Stimulated activated CD8-positive, alpha-beta memory T cell treated with anti-CD3 and anti-CD28 coated beads, Interleukin-4, amount 100 ng/mL, for 24 hours (primary cell): ENCODE data around the gene EFNA4.
A peak's percentile ranks its signal among the peaks of the same experiment; 100 is the strongest.

Experiments used
- DNase-seq: peaks from one replicate; pipeline ENCODE4 v3.0.0-alpha.2; 2020; ENCODE audit warnings: low read depth

EFNA4 gene

DNA sequence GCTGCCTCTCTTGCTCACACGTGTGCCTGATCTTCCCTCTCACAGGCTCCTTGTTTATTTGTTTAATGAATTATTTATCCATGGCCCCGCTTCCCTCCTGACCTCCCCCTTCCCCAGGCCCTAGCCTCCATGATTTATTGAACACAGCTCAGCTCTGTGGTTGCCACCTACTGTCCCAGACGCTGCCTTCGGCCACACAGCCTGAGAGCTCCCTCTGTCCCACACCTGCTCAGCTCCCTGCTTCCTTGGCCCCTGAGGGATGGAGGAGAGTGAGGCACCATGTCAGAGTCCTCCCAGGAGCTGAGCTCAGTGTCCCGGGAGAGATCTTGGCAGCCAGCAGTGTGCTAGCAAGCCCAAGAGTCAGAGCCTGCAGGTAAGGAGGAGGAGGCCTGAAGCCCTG, 12.0 kb downstream of the EFNA4 start:
- DNase-seq: no peak

DNA sequence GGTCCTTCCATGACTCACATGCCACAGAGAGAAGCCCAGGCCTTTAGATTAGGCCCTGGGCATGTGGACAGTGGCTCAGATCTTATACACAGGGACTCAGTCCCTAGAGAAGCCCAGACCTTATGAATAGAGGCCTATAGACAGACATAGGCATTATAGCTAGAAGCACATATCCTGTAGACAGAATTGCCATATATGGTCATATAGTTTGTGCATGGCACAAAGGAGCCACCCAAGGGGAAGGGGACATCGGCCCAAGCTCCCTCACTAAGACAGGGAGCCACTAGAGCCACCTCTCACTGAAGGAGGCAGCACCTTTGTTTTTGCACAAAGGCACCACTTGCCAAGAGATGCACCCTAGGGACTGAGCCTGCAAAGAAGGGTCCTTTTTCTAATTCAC, 12.8 kb downstream of the EFNA4 start:
- DNase-seq: no peak

DNA sequence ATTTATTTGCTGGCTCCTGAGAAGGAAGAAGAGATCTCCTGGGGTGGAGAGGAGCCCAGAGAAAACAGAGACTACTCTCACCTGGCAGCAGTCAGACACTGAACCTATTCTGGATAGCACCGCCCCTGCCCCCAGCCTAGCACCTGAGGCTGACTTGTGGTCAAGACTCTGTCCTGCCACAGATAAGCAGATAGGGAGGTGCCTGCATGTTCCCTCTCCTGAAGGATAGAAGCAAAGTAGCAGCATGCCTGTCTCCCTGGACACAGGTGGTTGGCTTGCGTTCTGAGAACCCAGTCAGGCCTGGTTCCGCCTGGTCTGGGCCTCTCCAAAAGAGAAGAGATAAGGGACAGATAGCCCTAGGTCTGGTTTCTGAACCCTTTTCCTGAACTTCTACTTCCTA, 13.8 kb downstream of the EFNA4 start:
- no peak for DNase-seq

DNA sequence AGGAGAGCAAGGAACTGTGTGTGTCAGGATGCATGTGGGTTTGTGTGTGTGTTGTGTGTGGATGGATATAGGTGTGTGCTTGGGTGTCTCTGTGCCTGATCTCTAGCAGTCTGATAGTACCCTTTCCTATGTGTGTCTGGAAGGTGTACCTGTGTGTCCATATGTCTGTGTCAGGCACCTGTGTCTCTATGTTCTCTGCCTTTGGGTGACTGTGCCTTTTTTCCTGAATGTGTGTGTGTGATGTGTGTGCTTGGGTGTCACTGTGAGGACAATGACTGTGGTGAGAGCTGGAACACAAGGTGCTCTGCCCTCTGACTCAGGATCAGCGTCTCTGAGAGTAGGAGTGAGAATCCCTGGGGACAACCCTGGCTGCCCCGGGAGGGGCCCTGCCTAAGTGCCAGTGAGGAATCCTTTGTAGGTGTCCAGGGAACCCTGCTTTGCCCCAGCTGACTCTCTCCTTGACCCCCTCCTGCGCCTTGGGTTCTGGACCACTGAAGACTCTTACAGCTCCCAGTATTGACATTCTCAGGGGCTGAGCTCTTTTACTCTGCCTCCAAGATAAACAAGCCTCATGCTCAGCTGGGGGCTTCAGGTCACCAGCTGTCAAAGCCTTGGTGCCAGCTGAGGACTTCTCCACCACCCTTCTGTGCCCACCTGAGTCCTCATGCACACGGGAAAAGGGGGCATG, 14.4 kb downstream of the EFNA4 start:
- DNase-seq: no peak

DNA sequence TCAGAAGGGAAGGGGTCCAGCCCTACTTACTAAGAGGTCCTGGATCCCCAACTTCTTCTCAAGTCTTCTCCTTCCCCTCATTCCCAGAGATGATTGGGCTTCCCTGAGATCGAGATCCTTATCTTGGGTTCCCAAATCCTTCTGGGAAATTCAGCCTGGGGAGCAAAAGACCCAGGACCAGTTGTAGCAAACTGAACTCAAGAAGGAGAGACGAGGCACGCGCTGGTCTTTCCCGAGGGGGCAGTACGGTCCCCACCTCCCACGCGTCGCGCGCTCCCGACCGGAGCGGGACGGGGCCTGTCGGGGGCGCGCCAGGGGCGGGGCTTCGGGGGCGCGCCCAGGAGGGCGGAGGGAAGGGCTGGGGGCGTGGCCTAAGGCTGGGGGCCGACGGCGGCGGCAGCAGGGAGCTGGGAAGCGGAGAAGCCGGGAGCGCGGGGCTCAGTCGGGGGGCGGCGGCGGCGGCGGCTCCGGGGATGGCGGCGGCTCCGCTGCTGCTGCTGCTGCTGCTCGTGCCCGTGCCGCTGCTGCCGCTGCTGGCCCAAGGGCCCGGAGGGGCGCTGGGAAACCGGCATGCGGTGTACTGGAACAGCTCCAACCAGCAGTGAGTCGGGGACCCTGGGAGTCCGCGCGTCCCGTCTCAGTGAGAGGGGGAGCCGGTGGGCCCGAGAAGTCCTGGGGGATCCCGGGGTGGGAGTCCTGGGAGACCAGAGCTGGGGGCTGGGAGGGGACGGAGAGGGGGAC, 15.1 kb downstream of the EFNA4 start, which contains the start of gene EFNA3:
Gene EFNA3, plus strand, starts transcription at position 369 of the 741 bp plus-strand sequence. Its CDS starts 105 bp downstream, at position 474.
- no peak for DNase-seq

DNA sequence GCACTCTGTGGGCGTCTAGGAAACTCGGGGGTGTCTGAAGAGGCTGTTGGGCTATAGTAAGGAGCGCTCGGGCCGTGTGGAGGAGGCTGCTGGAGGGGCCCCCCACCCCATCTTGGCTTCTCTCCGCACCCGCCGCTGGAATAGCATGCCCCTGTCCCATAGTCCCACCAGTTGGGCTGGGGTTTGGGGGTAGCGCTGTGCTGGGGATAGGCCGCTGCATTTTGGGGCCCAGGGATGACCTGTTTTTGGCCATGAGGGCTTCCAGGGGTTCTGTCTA, 15.6 kb downstream of the EFNA4 start:
- no peak for DNase-seq

DNA sequence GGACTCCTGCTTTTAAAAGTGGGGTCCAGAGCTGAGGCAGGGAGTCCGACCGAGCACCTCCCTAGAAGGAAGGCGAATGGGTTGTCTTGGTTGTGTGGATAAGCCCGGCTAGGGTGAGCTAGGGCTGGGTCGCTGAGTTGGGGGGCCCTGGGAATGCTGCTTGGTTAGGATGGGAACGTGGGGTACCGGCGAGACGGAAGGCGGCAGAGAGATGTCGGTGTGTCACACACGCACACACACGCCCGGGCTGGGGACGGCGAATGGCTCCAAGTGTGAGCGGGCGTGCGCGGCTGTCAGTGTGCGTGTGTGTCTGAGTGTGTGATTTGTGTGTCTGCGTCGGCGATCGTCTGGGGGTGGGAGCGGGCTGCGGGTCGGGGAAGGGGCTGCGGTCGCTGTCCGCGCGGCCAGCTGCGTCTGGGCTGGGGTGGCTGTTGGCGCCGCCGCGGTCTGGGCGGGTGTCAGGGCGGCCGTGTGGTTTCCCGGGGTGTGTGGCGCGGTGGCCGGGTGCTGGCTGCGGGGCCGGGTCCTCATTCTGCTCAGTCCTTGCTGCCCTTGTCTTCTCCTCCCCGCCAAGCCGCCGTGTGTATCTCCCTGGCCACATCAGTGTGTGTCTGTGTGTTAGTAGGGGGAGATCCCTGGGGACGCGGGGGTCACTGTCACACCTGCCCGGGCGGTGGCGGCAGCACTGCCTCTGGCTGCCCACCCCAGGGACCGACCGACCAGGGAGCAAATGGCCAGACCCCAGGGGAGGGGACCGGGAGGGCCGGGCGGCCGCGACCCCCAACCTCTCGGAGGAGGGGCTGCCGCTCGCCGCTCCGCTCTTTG, 16.2 kb downstream of the EFNA4 start:
- no peak for DNase-seq

DNA sequence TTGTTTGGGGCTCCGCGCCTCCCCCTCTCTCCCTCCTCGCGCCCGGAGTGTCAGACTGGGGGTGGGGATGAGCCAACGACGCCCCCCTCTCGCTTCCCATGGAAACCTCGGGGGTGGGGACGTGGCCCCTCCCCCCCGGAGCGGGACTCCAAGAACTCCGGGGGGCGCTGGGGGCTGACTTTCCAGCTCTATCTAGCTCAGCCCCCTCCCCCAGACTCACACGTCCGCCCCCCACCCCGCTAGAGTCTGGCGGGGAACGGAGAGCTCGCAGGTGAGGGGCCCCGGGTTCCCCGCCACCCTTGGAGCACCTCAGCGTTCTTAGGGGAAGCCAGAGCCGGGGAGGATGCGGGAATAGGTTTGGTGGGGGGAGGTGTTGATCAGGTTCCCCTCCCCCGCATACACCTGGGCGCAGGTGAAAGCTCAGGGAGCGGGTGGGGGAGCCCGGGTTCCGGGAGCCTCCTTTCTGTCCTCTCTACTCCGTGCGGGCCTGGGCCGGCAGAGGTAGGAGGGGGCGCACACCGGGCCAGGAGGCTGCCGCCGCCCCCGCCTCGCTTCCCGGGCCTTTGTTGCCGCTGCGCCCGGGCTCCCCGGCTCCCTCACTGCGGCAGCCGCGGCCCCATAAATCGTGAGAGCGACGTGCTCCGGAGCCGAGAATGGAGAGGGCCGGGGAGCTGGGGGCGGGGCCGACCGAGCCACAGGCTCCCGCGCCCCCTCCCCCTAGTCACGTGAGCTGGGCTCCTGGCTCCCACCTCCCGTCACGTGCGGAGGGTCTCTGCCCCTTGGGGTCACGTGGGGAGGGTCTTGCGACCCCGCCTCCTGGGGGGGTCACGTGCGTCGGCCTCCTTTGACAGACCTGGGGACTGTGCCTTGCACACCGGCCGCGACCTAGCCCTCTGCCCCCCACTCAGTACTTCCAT, 17.0 kb downstream of the EFNA4 start:
- no peak for DNase-seq

DNA sequence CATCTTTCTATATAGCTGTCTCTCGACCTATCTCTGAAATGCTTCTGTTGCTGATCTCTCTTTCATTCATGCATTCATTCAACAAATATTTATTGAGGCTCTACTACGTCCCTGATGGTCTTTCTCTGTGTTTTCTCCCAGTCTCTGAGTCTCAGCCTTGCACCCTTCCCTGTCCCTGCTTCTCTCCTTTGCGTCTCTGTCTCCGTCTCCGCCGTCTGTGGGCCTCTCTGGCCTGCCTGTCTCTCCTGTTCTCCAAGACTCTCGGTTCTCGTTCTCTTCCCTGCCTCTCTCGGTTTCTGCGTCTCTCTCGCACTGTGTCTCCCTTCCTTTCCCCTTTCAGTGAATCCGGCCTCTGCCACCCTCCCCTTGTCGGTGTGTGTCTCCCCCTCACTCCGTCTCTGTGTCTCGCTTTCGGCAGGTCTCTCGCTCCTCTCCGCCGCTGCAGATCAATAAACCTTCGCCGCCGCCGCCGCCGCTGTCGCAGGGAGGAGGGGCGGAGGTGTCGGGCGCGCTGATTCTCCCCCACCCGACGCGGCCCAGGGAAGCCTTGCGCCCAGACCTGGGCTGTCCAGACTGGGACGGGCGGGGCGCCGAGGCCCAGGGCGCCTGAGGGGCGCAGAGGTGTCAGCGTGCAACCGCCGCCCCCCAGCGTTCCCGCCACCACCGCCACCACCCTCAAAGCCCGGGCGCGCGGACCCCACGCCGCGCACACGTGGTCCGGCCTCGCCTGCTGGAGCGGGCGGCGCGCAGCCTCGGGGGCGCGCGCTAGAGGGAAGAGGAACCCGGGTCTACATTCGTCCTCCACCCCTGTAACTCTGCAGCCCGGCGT, 18.1 kb downstream of the EFNA4 start:
- no peak for DNase-seq

DNA sequence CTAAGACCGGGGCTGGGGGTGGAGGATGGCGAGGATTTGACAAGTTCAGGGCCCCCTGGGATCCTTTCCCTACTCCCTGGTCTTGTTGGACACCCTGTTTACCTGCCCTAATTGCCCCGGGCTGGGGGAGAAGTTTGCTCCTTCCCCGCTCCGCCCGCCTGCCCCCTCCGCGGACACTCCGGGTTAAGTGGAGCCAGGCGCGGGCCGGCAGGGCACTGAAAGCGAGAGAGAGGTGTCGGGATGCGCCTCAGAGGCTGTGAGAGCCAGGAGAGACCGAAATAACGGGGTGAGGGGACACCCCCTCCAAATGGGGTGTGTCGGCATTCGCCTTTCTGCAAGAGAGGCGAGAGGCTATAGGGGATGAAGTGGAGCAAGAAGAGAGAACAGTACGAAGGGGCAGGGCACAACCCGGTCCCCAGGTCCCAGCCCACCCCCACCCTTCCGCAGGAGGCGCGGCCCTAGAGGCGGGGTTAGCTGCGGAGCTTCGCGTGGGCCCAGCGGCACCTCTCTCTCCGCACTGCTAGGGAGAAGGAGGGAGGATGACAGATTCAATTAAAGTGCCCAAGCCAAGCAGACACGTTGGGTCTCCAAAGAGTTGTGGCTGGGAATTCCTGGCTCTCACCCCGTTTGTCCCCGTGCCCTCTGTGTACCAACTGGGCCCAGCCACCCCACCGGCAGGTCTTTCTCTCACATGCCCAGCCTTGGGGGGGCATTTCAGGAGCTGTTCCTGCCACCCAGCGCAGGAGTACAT, 18.9 kb downstream of the EFNA4 start:
- no peak for DNase-seq

DNA sequence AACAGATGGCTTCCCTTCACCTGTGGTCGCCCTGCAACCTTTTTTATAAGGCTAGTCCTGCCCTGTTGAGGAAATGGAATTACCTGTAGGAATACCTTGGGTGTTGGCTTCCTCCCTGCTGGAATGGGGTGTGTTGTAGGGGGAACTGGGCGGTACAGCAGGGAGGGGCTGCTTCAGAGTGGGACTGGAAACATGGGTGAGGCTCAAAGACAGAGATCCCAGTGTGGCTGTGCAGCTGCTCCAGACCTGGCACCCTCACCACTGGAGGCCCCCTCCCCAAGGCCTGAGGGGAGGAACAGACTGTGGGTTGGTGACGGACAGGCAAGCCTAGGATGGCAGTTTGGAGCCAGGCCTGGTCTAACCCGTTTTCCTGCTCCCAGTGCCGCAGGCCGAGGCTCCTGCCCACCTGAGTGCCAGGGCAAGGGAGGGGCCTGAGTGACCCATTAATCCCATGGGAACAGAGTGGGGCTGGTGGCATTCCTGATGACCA, 19.6 kb downstream of the EFNA4 start:
- DNase-seq: no peak

DNA sequence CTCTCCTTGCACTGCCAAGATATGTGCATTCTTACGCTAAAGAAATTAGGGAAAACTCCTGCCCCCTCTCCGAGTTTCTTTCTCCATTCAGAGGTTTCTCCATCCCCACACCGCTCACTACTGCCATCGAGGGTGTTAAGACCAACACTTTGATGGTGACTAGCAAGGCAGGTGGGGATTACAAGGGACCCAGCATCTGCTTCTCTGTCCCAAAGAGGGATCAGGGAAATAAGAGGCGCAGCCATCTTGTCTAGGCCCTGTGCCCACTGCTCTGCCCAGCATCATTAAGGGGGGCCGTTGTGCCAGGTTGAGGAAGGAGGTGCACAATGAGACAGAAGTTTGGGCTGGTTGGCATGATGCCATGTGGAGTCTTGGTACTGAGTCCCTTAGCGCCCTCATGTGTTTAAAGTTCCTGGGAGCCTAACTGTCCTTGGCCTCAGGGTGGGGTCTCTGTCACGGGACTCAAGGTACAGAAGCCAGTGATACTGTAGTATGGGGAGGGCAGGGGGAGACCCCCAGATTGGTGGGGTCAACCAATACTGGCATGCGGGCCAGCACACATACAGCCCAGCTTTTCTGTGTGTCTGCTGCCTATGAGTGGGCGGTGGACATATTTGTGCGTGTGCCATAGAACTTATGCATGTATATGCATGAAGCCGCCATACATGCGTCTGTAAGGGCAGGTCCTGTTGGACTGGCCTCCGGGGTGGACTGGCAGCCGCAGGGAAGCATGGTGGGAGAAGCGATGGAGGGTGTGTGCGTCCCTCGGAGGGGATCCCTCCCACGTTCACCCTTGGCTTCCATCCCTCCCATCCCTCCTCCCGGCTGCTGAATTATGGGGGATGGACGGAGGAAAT, 20.6 kb downstream of the EFNA4 start:
- no peak for DNase-seq

DNA sequence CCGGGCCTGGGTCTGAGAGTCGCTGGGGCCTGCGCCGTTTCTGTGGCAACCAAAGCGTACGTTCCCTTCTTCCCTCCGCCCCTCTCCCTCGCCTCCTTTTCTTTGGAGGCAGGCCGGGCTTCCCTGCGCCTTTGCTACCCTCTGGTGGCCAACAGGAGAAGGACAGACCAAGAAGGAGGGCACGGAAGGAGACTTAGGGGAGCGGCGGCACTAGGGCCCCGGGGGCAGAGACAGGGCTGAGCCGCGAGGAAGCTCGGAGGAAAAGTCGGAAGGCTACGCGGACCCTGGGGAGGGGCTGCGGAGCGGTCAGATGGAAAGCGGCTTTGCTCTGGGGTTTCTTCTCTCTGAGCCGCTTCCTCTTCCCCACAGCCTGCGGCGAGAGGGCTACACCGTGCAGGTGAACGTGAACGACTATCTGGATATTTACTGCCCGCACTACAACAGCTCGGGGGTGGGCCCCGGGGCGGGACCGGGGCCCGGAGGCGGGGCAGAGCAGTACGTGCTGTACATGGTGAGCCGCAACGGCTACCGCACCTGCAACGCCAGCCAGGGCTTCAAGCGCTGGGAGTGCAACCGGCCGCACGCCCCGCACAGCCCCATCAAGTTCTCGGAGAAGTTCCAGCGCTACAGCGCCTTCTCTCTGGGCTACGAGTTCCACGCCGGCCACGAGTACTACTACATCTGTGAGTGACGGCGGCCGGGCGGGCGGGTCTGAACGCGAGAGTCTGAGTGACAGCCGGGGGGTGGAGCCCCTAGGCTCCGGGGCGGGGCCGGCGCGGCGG, 21.4 kb downstream of the EFNA4 start:
- DNase-seq: peak; percentile 86

DNA sequence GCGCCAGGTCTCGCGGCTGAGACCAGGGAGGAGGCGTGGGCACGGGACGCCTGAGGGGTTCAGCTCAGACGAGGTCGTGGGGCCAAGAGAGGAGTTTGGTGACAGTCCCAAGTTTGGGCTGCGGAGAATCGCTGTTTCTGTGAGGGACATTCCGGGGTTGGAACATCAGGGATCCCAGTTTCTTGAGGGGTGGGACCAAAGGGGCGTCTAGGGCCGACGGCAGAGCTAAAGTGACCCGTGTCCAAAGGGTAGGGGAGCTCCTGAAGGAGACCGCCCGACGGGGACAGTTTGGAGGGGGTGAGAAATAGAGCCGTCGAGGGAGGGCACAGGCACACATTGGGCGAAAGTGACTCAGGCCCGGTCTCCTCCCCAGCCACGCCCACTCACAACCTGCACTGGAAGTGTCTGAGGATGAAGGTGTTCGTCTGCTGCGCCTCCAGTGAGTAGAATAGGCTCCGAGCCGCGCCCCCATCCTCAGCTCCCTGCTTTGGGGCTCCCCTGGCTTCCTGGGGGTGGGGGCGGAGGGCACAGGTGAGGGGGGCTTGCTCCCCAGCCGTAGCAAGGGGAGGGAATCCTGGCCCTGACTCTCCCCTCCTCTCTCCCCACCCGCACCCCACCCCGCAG, 22.1 kb downstream of the EFNA4 start:
- DNase-seq: peak; percentile 63

DNA sequence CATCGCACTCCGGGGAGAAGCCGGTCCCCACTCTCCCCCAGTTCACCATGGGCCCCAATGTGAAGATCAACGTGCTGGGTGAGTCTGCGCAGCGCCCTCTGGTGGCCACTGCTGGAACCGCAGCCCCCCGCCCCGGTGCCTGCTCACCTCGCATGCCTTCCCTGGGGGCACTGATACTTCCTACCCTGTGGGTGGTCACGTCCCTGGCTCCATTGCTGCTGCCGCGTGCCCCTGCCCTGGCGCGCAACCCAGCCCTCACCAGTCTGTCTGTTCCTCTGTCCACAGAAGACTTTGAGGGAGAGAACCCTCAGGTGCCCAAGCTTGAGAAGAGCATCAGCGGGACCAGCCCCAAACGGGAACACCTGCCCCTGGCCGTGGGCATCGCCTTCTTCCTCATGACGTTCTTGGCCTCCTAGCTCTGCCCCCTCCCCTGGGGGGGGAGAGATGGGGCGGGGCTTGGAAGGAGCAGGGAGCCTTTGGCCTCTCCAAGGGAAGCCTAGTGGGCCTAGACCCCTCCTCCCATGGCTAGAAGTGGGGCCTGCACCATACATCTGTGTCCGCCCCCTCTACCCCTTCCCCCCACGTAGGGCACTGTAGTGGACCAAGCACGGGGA, 22.7 kb downstream of the EFNA4 start:
- DNase-seq: peak; percentile 68

DNA sequence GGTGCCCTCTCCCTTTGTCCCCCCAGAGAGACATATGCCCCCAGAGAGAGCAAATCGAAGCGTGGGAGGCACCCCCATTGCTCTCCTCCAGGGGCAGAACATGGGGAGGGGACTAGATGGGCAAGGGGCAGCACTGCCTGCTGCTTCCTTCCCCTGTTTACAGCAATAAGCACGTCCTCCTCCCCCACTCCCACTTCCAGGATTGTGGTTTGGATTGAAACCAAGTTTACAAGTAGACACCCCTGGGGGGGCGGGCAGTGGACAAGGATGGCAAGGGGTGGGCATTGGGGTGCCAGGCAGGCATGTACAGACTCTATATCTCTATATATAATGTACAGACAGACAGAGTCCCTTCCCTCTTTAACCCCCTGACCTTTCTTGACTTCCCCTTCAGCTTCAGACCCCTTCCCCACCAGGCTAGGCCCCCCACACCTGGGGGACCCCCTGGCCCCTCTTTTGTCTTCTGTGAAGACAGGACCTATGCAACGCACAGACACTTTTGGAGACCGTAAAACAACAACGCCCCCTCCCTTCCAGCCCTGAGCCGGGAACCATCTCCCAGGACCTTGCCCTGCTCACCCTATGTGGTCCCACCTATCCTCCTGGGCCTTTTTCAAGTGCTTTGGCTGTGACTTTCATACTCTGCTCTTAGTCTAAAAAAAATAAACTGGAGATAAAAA, 23.5 kb downstream of the EFNA4 start:
- DNase-seq: no peak
